Measurements from ENCODE around the gene APOBEC4.

GRCh38 chr1:183699616-183700160 lies 46.6 kb upstream of the APOBEC4 start:
- no peak for TF ChIP-seq EZH2 (IDR thresholded peaks at IDR 0.05; ENCODE audit: insufficient read depth, poor library complexity, severe bottlenecking)
- no peak for TF ChIP-seq EZH2phosphoT487 (IDR thresholded peaks at IDR 0.05; ENCODE audit: insufficient read depth, low read depth)
